ENCODE results near the gene MUC13.

The MUC13 gene

DNA sequence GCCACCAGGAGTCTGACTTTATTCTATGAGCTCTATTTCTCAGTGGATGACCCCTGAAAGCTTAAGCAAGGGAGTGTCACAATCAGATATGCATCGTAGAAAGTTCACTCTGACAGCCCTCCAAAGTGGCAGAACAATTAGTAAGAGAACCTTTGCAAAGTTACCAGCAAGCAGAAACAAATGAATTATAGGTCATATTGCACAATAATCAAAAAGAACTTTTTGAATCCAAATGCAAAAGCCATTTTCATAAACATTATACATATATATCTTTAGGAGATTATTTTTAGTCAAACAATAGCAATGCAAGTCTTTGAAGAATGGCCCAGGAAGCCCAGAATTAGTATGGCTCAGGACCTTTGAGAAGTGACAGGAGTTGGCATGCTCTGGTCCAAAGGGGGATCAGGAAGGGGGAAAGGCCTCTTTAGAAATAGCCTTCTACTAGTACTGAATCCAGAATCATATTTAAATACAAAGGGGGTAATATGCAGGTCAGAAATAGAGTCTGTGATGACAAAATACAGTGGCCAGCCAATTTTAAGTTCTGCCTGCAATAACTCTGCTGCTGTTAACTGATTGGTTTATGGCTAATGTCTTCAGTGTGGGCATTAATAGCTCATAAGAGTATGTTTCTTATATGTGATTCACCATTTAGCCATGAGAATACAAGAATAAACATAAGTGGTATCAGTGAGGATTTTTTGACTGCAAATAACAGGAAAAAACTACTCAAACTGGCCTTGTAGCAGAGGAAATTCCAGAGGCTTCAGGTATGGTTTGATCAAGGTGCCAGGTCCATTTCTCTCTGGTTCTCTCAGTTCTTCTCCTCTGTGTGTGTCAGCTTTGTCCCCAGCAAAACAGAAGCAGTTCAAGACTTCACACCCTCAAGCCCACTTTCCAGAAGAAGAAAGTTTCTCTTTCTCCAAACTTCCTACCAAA, 30.4 kb downstream of the MUC13 start:
- Histone ChIP-seq H3K4me1 (ENCODE audit: control insufficient read depth, insufficient read depth, low read length, poor library complexity, severe bottlenecking) (no peaks in the 10 kb centered on the region), H3K4me3 (ENCODE audit: extremely low read depth, insufficient read depth, low read length, poor library complexity, severe bottlenecking) (no peak overlapping the region), H3K36me3 (ENCODE audit: control insufficient read depth, insufficient read depth, low read length) (no peaks in the 10 kb centered on the region), H3K9me3 (ENCODE audit: control insufficient read depth, low read length) (no peaks in the 10 kb centered on the region), H3K27ac (ENCODE audit: low read depth, low read length, severe bottlenecking) (no peak overlapping the region)
- WGBS, 2 experiments (ENCODE audit: insufficient coverage in 2 of 2): 100% methylated on average over 1 of the region's 1 CpG

DNA sequence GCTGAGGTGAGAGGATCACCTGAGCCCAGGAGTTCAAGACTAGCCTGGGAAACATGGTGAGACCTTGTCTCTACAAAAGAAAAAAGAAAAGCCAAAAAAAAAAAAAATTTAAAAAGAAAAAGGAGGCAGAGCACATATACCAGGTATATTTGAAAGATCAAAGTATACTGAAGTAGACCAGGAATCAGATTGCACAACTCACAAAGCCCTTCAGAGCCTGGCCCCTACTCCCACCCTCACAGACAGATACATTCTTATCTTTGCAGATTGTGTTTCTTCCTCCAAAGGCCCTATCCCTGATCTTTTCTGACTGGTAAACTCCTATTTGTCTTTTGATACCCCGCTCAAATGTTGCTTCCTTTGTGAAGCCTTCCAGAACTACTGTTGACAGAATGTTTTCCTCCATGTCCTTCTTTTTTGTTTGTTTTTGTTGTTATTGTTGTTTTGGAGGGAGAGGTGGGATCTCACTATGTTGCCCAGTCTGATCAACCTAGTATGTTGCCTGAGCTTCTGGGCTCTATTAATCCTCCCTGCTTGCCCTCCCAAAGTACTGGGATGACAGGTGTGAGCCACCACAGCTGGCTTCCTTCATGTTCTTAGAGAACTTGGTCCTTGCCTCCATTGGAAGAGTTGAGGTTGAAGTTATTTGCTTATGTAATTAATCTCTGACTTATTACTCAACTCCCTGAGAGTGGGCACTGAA, 37.6 kb downstream of the MUC13 start:
- Histone ChIP-seq H3K4me3 (ENCODE audit: extremely low read depth, insufficient read depth, low read length, poor library complexity, severe bottlenecking) (no peak overlapping the region), H3K36me3 (ENCODE audit: control insufficient read depth, insufficient read depth, low read length) (no peaks in the 10 kb centered on the region), H3K9me3 (ENCODE audit: control insufficient read depth, low read length) (no peaks in the 10 kb centered on the region), H3K4me1 (ENCODE audit: control insufficient read depth, insufficient read depth, low read length, poor library complexity, severe bottlenecking) (no peaks in the 10 kb centered on the region), H3K27ac (ENCODE audit: low read depth, low read length, severe bottlenecking) (no peak overlapping the region)
- WGBS, 2 experiments (ENCODE audit: insufficient coverage in 2 of 2): 100% methylated on average over 1 of the region's 1 CpG

DNA sequence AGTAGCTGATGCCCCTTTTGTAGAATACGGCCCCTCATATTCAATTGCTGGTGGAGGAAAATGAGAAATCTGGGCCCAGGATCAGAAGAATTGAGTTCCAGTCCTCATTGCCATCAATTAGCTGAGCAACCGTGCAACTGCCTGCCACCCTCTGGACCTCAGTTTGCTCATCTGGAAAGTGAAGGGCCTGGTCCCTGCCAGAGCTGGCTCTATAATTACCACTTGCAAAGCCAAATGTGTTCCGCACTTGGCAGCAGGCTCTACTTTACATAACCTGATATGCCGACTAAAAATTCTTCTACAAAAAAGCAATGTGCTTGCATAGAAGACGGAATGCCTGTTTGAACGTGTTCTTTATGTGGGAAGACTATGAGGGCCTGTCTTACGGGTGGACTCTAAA, 38.8 kb downstream of the MUC13 start:
- Histone ChIP-seq H3K27ac (ENCODE audit: low read depth, low read length, severe bottlenecking) (no peak overlapping the region), H3K4me1 (ENCODE audit: control insufficient read depth, insufficient read depth, low read length, poor library complexity, severe bottlenecking) (no peaks in the 10 kb centered on the region), H3K36me3 (ENCODE audit: control insufficient read depth, insufficient read depth, low read length) (no peaks in the 10 kb centered on the region), H3K9me3 (ENCODE audit: control insufficient read depth, low read length) (no peaks in the 10 kb centered on the region), H3K4me3 (ENCODE audit: extremely low read depth, insufficient read depth, low read length, poor library complexity, severe bottlenecking) (no peak overlapping the region)
- WGBS, 2 experiments (ENCODE audit: insufficient coverage in 2 of 2): 91 to 96% methylated on average over 3 to 7 of the region's 7 CpGs

DNA sequence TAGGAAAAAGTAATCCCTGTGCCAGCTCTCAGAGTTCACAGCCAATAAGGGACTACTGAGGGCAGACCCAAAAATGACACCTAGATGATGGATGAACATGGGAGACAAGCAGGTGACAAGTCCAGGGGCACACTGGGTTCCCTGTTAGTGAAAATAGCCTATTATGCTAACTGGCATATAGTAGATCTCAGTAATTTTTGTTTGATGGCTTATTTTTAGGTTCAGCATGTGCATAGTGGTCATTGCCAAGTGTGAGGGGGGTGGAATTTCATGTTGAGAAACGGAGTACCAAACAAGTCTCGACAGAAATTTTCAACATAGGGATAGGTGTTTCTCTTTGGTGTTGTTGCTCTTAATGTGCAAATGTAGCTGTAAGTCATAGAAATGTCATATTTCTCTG, 41.0 kb downstream of the MUC13 start:
- no peak overlapping the region for H3K27ac ChIP-seq (ENCODE audit: low read depth, low read length, severe bottlenecking)
- no peaks in the 10 kb centered on the region for H3K9me3 ChIP-seq (ENCODE audit: control insufficient read depth, low read length)
- H3K4me1 ChIP-seq (ENCODE audit: control insufficient read depth, insufficient read depth, low read length, poor library complexity, severe bottlenecking): no peaks in the 10 kb centered on the region
- WGBS, 2 experiments (ENCODE audit: insufficient coverage in 2 of 2): 92 to 100% methylated on average over 2 of the region's 2 CpGs
- H3K36me3 ChIP-seq (ENCODE audit: control insufficient read depth, insufficient read depth, low read length): no peaks in the 10 kb centered on the region
- H3K4me3 ChIP-seq (ENCODE audit: extremely low read depth, insufficient read depth, low read length, poor library complexity, severe bottlenecking): no peak overlapping the region

GRCh38 chr3:124890573-124891190, 43.9 kb downstream of the MUC13 start:
- no peaks in the 10 kb centered on the region for H3K9me3 ChIP-seq (ENCODE audit: control insufficient read depth, low read length)
- WGBS, 2 experiments (ENCODE audit: insufficient coverage in 2 of 2): 93 to 95% methylated on average over 3 to 4 of the region's 5 CpGs
- H3K4me1 ChIP-seq (ENCODE audit: control insufficient read depth, insufficient read depth, low read length, poor library complexity, severe bottlenecking): peaks cover 3% of the 10 kb centered on the region
- no peak overlapping the region for H3K4me3 ChIP-seq (ENCODE audit: extremely low read depth, insufficient read depth, low read length, poor library complexity, severe bottlenecking)
- no peaks in the 10 kb centered on the region for H3K36me3 ChIP-seq (ENCODE audit: control insufficient read depth, insufficient read depth, low read length)
- H3K27ac ChIP-seq (ENCODE audit: low read depth, low read length, severe bottlenecking): no peak overlapping the region

DNA sequence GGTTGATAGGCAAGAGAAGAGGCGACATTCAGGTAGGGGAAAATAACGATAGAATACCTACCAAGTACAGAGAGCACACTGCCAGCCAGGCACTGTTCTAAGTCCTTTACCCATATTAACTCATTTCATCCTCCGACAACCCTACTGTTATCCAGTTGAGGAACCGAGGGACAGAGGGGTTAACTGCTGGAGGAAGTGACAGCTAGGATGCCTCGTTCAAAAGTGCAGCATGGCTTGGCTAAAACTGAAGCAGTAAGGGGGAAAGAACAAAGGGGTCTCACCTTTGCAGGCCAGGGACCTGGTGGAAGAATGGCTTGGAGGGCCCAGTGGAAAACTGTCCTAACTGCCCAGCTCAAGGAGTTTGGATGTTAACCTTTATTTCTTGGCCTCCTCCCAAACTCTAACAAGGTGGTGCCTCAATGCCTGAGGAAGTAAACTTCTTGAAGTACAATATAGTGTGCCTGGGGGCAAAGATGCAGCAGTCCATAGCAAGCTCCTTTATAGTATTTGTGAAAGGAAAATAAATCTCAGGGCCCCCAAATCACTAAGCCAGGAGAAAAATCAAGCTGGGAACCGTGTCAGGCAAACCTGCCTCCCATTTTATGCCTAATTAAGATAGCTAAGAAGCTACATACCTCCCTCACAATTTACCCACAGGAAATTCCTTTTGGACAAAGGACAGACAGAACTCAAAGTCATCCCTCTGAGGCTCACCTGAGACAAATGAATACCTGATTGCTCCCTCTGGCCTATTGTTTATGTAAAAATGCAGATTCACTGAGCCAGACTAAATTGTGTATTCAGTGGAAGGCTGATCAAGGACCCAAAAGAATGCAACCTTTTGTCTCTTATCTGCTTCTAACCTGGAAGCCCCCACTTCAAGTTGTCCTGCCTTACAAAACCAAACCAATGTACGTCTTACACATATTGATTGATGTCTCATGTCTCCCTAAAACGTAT, 45.8 kb downstream of the MUC13 start:
- Histone ChIP-seq H3K4me3 (ENCODE audit: extremely low read depth, insufficient read depth, low read length, poor library complexity, severe bottlenecking) (no peak overlapping the region), H3K27ac (ENCODE audit: low read depth, low read length, severe bottlenecking) (no peak overlapping the region), H3K4me1 (ENCODE audit: control insufficient read depth, insufficient read depth, low read length, poor library complexity, severe bottlenecking) (peaks cover 9% of the 10 kb centered on the region), H3K9me3 (ENCODE audit: control insufficient read depth, low read length) (no peaks in the 10 kb centered on the region), H3K36me3 (ENCODE audit: control insufficient read depth, insufficient read depth, low read length) (no peaks in the 10 kb centered on the region)
- WGBS, 2 experiments (ENCODE audit: insufficient coverage in 2 of 2): 42 to 64% methylated on average over 4 of the region's 8 CpGs

- peaks cover 18% of the 10 kb centered on the region for H3K4me1 ChIP-seq (ENCODE audit: control insufficient read depth, insufficient read depth, low read length, poor library complexity, severe bottlenecking)
- no peaks in the 10 kb centered on the region for H3K9me3 ChIP-seq (ENCODE audit: control insufficient read depth, low read length)
- H3K27ac ChIP-seq (ENCODE audit: low read depth, low read length, severe bottlenecking): no peak overlapping the region
- 86 to 96% methylated on average over 7 to 9 of the region's 11 CpGs for WGBS, 2 experiments (ENCODE audit: insufficient coverage in 2 of 2)
- no peaks in the 10 kb centered on the region for H3K36me3 ChIP-seq (ENCODE audit: control insufficient read depth, insufficient read depth, low read length)
- peak overlapping the region; percentile 64 for H3K4me3 ChIP-seq (ENCODE audit: extremely low read depth, insufficient read depth, low read length, poor library complexity, severe bottlenecking)
Observed at GRCh38 chr3:124887932-124888298, 46.6 kb downstream of the MUC13 start.

GRCh38 chr3:124887177-124887931, 47.2 kb downstream of the MUC13 start, which contains the start of gene ITGB5:
TSS of gene ITGB5 (minus strand) at chr3:124887365. CDS start at chr3:124887000, 365 bp downstream.
- Histone ChIP-seq H3K4me3 (ENCODE audit: extremely low read depth, insufficient read depth, low read length, poor library complexity, severe bottlenecking) (peak within 1 kb of the TSS; percentile 64), H3K9me3 (ENCODE audit: control insufficient read depth, low read length) (no peaks in the 10 kb centered on the region), H3K4me1 (ENCODE audit: control insufficient read depth, insufficient read depth, low read length, poor library complexity, severe bottlenecking) (peaks cover 23% of the 10 kb centered on the region), H3K36me3 (ENCODE audit: control insufficient read depth, insufficient read depth, low read length) (no peaks in the 10 kb centered on the region), H3K27ac (ENCODE audit: low read depth, low read length, severe bottlenecking) (peak within 1 kb of the TSS; percentile 50)
- WGBS, 2 experiments (ENCODE audit: insufficient coverage in 2 of 2): 1 to 2% methylated on average over 45 to 57 of the region's 78 CpGs

DNA sequence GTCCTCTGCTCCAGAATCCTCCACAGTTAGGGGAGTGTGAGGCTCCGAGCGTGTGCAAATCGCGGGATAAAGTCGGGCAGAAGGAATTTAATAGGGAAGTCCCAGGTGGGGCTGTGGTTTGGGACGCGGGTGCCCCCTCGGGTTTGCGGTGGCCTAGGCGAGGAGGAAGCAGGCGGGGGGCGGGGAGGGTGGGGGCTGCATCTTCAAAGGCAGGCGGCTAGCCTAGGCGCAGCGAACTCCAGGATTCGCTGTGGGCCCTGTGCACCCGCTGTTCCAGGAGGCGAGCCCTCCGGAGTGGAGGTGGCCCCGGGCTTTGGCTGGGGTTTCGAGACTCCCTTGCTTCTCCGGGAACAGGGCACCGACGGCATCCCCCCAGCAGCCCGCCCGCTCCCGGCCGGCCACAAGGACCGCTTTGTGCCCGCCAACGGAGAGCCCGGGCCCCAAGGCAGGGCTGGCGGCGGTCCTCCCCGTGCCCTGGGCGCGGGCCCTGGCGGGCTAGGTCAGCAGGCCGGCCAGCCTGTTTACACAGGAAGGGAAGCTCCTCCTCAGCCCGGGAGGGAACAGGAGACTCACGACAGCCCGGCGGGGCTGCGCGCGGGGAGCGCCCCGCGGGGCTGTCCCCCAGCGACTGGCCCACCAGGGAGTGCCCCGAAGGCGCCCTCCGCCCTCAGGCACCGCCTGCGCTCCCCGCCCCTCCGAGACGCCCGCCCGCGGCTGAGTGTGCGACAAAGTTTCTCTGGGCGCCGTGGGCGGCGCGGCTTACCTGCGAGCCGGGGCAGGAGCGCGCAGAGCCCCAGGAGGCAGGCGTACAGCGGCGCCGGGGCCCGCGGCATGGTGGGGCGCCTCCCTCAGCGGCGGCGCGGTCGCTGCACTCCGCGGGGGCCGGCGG, 48.1 kb downstream of the MUC13 start:
- H3K36me3 ChIP-seq (ENCODE audit: control insufficient read depth, insufficient read depth, low read length): no peaks in the 10 kb centered on the region
- H3K9me3 ChIP-seq (ENCODE audit: control insufficient read depth, low read length): no peaks in the 10 kb centered on the region
- H3K27ac ChIP-seq (ENCODE audit: low read depth, low read length, severe bottlenecking): peak overlapping the region; percentile 50
- H3K4me1 ChIP-seq (ENCODE audit: control insufficient read depth, insufficient read depth, low read length, poor library complexity, severe bottlenecking): peaks cover 26% of the 10 kb centered on the region
- H3K4me3 ChIP-seq (ENCODE audit: extremely low read depth, insufficient read depth, low read length, poor library complexity, severe bottlenecking): peak overlapping the region; percentile 64
- WGBS, 2 experiments (ENCODE audit: insufficient coverage in 2 of 2): 0 to 1% methylated on average over 37 to 66 of the region's 87 CpGs

All from mesodermal cell (in vitro differentiated cells).